ACHN (cell line): Measurements from ENCODE around the gene EPS15.
"Not testable (repeated sequence)": the region's sequence is repeated elsewhere in the genome, so short reads cannot be mapped to it uniquely, and the experiment has no call there.

ENCODE experiments used
- DNase-seq: peaks from one replicate; pipeline ENCODE4 v3.0.0-alpha.2; 2015
- in situ Hi-C: cut with HindIII; loops from 2 replicates; pipeline ENCODE4 v1.10.0; 2017; ENCODE audit warnings: low sequenced_read_pairs, low pct_ligation_motif_present, low pct_unique_long_range_greater_than_20kb

Gene EPS15

GRCh38 chr1:51489472-51489871 lies 29.6 kb downstream of the EPS15 start:
- in situ Hi-C loops = no loop called here
- no peak for DNase-seq

GRCh38 chr1:51488372-51489050 lies 30.6 kb downstream of the EPS15 start:
- in situ Hi-C loops = no loop called here
- DNase-seq = no peak

GRCh38 chr1:51487628-51488027 lies 31.4 kb downstream of the EPS15 start:
- in situ Hi-C loops = no loop called here

GRCh38 chr1:51484591-51484990 lies 34.5 kb downstream of the EPS15 start:
- DNase-seq = no peak
- in situ Hi-C loops = no loop called here

More at GRCh38 chr1:51487628-51488027, 31.4 kb downstream of the EPS15 start:
- DNase-seq = no peak

GRCh38 chr1:51482881-51483280 lies 36.2 kb downstream of the EPS15 start:
- in situ Hi-C loops = no loop called here
- DNase-seq = no peak

- in situ Hi-C loops = not testable (repeated sequence)
These were observed 44.0 kb downstream of the EPS15 start for GRCh38 chr1:51474832-51475620.

GRCh38 chr1:51473331-51474115 lies 45.5 kb downstream of the EPS15 start:
- in situ Hi-C loops = no loop called here
- DNase-seq = no peak

More at GRCh38 chr1:51474832-51475620, 44.0 kb downstream of the EPS15 start:
- not testable (repeated sequence) for DNase-seq

GRCh38 chr1:51472359-51472758 lies 46.7 kb downstream of the EPS15 start:
- in situ Hi-C loops = no loop called here

GRCh38 chr1:51469518-51469917 lies 49.5 kb downstream of the EPS15 start:
- no peak for DNase-seq
- in situ Hi-C loops = no loop called here

More at GRCh38 chr1:51472359-51472758, 46.7 kb downstream of the EPS15 start:
- DNase-seq = no peak

GRCh38 chr1:51464828-51465227 lies 54.2 kb downstream of the EPS15 start:
- in situ Hi-C loops = no loop called here
- DNase-seq = no peak

- in situ Hi-C loops = no loop called here
These were observed 55.5 kb downstream of the EPS15 start for GRCh38 chr1:51463561-51463960.

GRCh38 chr1:51462289-51462688 lies 56.8 kb downstream of the EPS15 start:
- DNase-seq, in situ Hi-C loops: not testable (repeated sequence)

More at GRCh38 chr1:51463561-51463960, 55.5 kb downstream of the EPS15 start:
- no peak for DNase-seq

- DNase-seq = no peak
- in situ Hi-C loops = no loop called here
These were observed 64.5 kb downstream of the EPS15 start for GRCh38 chr1:51454554-51454953.

- no peak for DNase-seq
- in situ Hi-C loops = no loop called here
These were observed 66.1 kb downstream of the EPS15 start for GRCh38 chr1:51453010-51453409.

- in situ Hi-C loops, DNase-seq: not testable (repeated sequence)
These were observed 70.1 kb downstream of the EPS15 start for GRCh38 chr1:51448844-51449454.

GRCh38 chr1:51445351-51446090 lies 73.5 kb downstream of the EPS15 start:
- in situ Hi-C loops = no loop called here
- no peak for DNase-seq

GRCh38 chr1:51444534-51445192 lies 74.4 kb downstream of the EPS15 start:
- in situ Hi-C loops = no loop called here

GRCh38 chr1:51444096-51444495 lies 75.0 kb downstream of the EPS15 start:
- DNase-seq = no peak
- in situ Hi-C loops = no loop called here

More at GRCh38 chr1:51444534-51445192, 74.4 kb downstream of the EPS15 start:
- no peak for DNase-seq
